BLaER1 (cell line): ENCODE results near the gene IRF4.

Source experiments
- H3K27ac ChIP-seq: shearing (Covaris generic); formaldehyde crosslinking; 2 replicates; pipeline ENCODE4 v1.8.1; 2022
- H3K27me3 ChIP-seq: shearing (Covaris generic); formaldehyde crosslinking; 2 replicates; pipeline ENCODE4 v1.8.1; 2022
- H3K36me3 ChIP-seq: shearing (Covaris generic); formaldehyde crosslinking; 2 replicates; pipeline ENCODE4 v1.8.1; 2022
- H3K4me1 ChIP-seq: shearing (Covaris generic); formaldehyde crosslinking; 2 replicates; pipeline ENCODE4 v1.8.1; 2022
- H3K4me2 ChIP-seq: shearing (Covaris generic); formaldehyde crosslinking; 2 replicates; pipeline ENCODE4 v1.8.1; 2022
- H3K4me3 ChIP-seq: shearing (Covaris generic); formaldehyde crosslinking; 2 replicates; pipeline ENCODE4 v1.8.1; 2022
- H3K9ac ChIP-seq: shearing (Covaris generic); formaldehyde crosslinking; 2 replicates; pipeline ENCODE4 v1.8.1; 2022
- H3K9me3 ChIP-seq: shearing (Covaris generic); formaldehyde crosslinking; 2 replicates; pipeline ENCODE4 v1.8.1; 2022
- H4K20me1 ChIP-seq: shearing (Covaris generic); formaldehyde crosslinking; 2 replicates; pipeline ENCODE4 v1.8.1; 2022
- Cebpa-rat ChIP-seq: shearing (Covaris generic); IDR thresholded peaks from 2 replicates; pipeline ENCODE4 v1.8.1; 2022

IRF4 gene

DNA sequence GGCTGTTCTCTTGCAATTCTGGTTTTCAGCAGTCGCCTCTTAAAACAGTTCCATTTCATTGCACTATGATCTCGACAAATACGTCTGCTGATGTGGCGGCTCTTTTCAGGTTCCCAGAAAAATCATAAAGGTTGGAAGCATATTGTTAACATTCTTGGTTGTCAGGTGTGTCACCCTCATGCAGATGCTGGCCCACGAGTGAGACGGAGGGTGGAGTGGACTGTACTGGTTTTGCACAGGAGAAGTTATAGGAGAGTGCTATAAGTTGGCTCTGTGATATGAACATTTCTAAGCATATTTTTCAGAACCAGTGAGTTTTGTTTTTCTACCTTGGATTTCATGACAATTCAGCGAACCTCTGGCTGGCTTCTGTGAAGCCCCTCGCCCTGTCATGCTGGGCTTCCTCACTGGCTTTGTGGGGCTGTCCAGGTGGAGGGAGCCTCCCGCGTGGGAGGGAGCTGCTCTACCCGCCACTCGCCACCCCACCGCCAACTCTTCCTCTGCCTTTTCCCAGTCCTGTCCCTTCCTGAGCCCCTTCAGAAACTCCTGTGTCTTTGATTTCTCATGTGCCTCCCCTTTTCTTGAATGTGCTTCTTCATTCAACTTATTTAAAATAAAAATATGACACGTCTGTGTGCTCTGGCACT, 10.6 kb downstream of the IRF4 start:
- Histone ChIP-seq H3K36me3 (peaks cover 97% of the 10 kb centered on the region), H3K4me1 (peaks cover 94% of the 10 kb centered on the region), H3K4me2 (peak overlapping the region; percentile 83), H3K9me3 (no peaks in the 10 kb centered on the region), H4K20me1 (peaks cover 100% of the 10 kb centered on the region), H3K4me3 (peak overlapping the region; percentile 5; the same call in 1 of the 2 replicates), H3K9ac (peak overlapping the region; percentile 57; the same call in 1 of the 2 replicates), H3K27me3 (no peaks in the 10 kb centered on the region), H3K27ac (peak overlapping the region; percentile 50)
- TF ChIP-seq Cebpa-rat = no peak

DNA sequence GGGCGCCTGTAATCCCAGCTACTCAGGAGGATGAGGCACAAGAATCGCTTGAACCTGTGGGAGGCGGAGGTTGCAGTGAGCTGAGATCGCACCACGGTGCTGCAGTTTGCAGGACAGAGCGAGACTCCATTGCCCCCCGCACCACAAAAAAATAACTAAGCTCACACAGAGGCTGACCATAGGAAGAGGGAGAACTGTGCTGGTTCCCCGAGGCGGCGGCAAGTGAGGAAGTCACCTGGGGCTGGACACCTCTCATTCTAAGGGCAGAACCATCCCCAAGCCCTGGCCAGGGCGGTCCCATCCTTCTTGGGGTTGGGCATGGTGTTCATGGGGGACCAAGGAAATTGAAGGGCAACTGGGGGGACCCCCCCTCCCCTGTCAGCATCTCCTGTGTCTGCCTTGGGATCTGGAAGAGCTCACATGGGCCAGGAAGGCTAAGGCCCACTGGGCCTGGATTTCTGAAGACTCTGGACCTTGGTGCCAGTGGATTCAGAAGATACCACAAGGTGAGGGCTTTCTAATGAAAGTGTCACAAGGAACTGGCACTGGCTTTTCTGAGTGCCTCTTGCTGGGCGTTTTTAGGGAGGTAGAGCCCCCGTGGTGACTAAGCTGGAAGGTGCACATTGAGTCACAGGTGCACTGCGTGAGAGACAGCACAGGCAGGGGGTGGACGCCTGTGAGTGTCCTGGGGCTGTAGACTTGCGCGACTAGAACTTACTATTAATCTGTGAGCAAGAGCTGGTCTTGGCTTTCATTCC, 11.5 kb downstream of the IRF4 start:
- peaks cover 100% of the 10 kb centered on the region for H4K20me1 ChIP-seq
- peak overlapping the region; percentile 47 for H3K4me3 ChIP-seq
- peak overlapping the region; percentile 60 for H3K27ac ChIP-seq
- no peak for TF ChIP-seq Cebpa-rat
- H3K4me1 ChIP-seq = peaks cover 94% of the 10 kb centered on the region
- no peaks in the 10 kb centered on the region for H3K27me3 ChIP-seq
- H3K36me3 ChIP-seq = peaks cover 97% of the 10 kb centered on the region
- H3K4me2 ChIP-seq = peak overlapping the region; percentile 83
- H3K9ac ChIP-seq = peak overlapping the region; percentile 57
- H3K9me3 ChIP-seq = no peaks in the 10 kb centered on the region

DNA sequence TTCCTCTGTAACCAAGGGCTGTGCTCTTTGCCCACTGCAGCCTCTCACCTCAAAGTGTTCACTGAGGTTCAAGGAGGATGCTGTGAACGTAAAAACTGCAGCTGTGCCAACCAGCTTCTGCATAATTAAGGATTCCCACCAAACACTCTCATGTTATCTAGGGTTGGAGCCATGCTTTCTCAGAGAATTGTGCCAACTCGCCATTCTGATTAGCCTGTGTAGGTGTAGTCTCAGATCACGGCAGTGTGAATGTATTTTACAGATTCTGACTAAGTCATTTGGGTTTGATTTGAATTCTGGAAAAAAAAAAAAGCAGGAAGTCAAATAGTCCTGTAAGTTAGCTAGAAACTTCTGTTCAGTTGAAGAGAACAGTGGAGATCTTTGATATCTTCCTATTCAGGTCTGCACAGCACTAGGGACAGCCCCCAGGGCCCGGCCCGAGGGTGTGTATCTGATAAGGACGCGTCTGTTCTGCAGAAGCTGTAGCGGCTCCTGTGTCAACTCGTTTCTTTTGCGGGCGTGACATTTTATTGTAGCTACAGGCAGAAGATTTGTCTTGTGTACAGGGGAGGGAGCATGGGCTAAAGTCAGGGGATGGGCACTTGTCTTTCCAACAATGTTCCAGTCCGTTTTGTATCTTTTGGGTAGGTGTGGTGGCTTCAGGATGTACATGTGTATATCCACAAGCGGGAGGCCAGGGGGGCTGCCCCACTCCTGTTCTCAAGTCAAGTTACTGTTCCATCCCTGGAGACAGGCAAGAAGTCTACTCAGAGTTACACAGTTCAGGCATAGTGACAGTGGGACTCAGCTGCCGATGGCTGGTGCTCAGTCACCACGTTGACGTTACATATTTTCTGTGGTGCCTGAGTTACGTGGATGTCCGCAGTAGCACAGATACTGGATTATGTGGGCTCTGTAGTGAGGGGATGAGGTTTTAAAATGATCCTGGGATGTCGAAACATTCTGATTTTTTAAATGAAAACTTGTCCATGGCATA, 12.4 kb downstream of the IRF4 start:
- no peak for TF ChIP-seq Cebpa-rat
- Histone ChIP-seq H3K9ac (peak overlapping the region; percentile 57), H3K4me2 (peak overlapping the region; percentile 83)

DNA sequence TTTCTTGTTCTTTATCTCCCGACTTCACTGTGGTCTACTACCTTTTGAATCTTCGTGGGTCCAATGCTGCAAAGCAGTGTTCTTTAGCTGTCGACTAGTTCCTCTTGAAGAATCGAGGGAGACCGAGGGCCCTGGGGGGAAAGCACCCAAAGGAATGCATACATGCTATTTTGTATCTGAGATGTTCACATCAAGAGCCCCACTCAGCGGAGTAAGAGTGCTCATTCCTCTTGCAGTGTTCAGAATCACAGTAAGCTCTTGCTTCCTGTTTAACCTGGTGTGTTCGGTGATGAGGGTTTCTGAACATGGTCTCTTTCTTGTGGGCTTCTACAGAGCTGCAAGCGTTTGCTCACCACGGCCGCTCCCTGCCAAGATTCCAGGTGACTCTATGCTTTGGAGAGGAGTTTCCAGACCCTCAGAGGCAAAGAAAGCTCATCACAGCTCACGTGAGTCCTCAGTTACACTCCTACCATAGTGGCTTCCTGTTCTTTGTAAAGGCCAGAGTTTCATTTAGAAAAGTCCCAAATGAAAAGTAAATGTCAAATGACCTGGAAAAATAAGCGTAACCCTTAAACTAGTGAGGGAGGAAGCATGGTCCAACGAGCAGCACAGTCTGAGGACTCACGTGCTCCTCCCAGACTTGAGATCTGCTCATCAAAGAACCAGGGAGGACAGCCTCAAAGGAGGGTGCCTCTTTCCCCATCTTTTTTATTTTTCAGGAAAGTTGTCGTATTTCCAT, 13.3 kb downstream of the IRF4 start:
- H3K9me3 ChIP-seq = no peaks in the 10 kb centered on the region
- H3K4me2 ChIP-seq = peak overlapping the region; percentile 83
- no peaks in the 10 kb centered on the region for H3K27me3 ChIP-seq
- no peak for TF ChIP-seq Cebpa-rat
- peak overlapping the region; percentile 57 for H3K9ac ChIP-seq
- H4K20me1 ChIP-seq = peaks cover 99% of the 10 kb centered on the region
- peak overlapping the region; percentile 47 for H3K4me3 ChIP-seq
- peaks cover 87% of the 10 kb centered on the region for H3K4me1 ChIP-seq
- H3K27ac ChIP-seq = peak overlapping the region; percentile 57
- H3K36me3 ChIP-seq = peaks cover 97% of the 10 kb centered on the region

More for the DNA sequence above, 12.4 kb downstream of the IRF4 start:
- peak overlapping the region; percentile 47 for H3K4me3 ChIP-seq
- H3K4me1 ChIP-seq = peaks cover 94% of the 10 kb centered on the region
- no peaks in the 10 kb centered on the region for H3K27me3 ChIP-seq
- peaks cover 97% of the 10 kb centered on the region for H3K36me3 ChIP-seq
- H3K9me3 ChIP-seq = no peaks in the 10 kb centered on the region
- H3K27ac ChIP-seq = peak overlapping the region; percentile 60
- peaks cover 100% of the 10 kb centered on the region for H4K20me1 ChIP-seq

DNA sequence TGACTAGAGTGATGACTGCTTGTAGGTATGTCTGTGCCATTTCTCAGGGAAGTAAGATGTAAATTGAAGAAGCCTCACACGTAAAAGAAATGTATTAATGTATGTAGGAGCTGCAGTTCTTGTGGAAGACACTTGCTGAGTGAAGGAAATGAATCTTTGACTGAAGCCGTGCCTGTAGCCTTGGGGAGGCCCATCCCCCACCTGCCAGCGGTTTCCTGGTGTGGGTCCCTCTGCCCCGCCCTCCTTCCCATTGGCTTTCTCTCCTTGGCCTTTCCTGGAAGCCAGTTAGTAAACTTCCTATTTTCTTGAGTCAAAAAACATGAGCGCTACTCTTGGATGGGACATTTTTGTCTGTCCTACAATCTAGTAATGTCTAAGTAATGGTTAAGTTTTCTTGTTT, 16.6 kb downstream of the IRF4 start:
- Histone ChIP-seq H3K4me2 (peak overlapping the region; percentile 27), H3K9ac (no peak overlapping the region), H3K4me1 (peaks cover 73% of the 10 kb centered on the region), H3K27ac (no peak overlapping the region), H3K27me3 (no peaks in the 10 kb centered on the region), H3K4me3 (no peak overlapping the region), H4K20me1 (peaks cover 84% of the 10 kb centered on the region), H3K36me3 (peaks cover 91% of the 10 kb centered on the region), H3K9me3 (0 out of 2 replicates have a peak, but pooled peaks cover 4% of the 10 kb centered on the region)
- TF ChIP-seq Cebpa-rat = no peak

DNA sequence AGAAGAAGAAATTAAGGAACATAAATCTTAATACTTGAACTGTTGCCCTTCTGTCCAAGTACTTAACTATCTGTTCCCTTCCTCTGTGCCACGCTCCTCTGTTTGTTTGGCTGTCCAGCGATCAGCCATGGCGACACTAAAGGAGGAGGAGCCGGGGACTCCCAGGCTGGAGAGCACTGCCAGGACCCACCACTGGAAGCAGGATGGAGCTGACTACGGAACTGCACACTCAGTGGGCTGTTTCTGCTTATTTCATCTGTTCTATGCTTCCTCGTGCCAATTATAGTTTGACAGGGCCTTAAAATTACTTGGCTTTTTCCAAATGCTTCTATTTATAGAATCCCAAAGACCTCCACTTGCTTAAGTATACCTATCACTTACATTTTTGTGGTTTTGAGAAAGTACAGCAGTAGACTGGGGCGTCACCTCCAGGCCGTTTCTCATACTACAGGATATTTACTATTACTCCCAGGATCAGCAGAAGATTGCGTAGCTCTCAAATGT, 17.1 kb downstream of the IRF4 start:
- no peak for TF ChIP-seq Cebpa-rat
- Histone ChIP-seq H3K27me3 (no peaks in the 10 kb centered on the region), H3K4me1 (peaks cover 68% of the 10 kb centered on the region), H3K27ac (no peak overlapping the region), H3K4me2 (peak overlapping the region; percentile 27), H3K4me3 (no peak overlapping the region), H3K9ac (no peak overlapping the region), H3K36me3 (peaks cover 91% of the 10 kb centered on the region), H3K9me3 (0 out of 2 replicates have a peak, but pooled peaks cover 9% of the 10 kb centered on the region), H4K20me1 (peaks cover 79% of the 10 kb centered on the region)

DNA sequence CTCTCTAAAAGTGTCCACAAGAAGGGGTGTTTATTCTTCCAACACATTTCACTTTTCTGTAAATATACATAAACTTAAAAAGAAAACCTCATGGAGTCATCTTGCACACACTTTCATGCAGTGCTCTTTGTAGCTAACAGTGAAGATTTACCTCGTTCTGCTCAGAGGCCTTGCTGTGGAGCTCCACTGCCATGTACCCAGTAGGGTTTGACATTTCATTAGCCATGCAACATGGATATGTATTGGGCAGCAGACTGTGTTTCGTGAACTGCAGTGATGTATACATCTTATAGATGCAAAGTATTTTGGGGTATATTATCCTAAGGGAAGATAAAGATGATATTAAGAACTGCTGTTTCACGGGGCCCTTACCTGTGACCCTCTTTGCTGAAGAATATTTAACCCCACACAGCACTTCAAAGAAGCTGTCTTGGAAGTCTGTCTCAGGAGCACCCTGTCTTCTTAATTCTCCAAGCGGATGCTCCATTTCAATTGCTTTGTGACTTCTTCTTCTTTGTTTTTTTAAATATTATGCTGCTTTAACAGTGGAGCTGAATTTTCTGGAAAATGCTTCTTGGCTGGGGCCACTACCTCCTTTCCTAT, 17.9 kb downstream of the IRF4 start:
- H3K4me2 ChIP-seq = no peak overlapping the region
- no peak overlapping the region for H3K4me3 ChIP-seq
- H3K27ac ChIP-seq = no peak overlapping the region
- H3K9me3 ChIP-seq = peaks cover 16% of the 10 kb centered on the region
- no peak overlapping the region for H3K9ac ChIP-seq
- TF ChIP-seq Cebpa-rat = no peak
- H3K4me1 ChIP-seq = peaks cover 65% of the 10 kb centered on the region
- peaks cover 70% of the 10 kb centered on the region for H4K20me1 ChIP-seq
- H3K27me3 ChIP-seq = no peaks in the 10 kb centered on the region
- H3K36me3 ChIP-seq = peaks cover 86% of the 10 kb centered on the region

DNA sequence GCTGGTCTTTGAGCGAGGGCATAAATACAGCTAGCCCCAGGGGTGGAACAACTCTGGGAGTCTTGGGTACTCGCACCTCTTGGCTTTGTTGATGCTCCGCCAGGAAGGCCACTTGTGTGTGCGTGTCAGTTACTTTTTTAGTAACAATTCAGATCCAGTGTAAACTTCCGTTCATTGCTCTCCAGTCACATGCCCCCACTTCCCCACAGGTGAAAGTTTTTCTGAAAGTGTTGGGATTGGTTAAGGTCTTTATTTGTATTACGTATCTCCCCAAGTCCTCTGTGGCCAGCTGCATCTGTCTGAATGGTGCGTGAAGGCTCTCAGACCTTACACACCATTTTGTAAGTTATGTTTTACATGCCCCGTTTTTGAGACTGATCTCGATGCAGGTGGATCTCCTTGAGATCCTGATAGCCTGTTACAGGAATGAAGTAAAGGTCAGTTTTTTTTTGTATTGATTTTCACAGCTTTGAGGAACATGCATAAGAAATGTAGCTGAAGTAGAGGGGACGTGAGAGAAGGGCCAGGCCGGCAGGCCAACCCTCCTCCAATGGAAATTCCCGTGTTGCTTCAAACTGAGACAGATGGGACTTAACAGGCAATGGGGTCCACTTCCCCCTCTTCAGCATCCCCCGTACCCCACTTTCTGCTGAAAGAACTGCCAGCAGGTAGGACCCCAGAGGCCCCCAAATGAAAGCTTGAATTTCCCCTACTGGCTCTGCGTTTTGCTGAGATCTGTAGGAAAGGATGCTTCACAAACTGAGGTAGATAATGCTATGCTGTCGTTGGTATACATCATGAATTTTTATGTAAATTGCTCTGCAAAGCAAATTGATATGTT, 19.2 kb downstream of the IRF4 start:
- Histone ChIP-seq H3K4me3 (no peak overlapping the region), H3K9me3 (peaks cover 29% of the 10 kb centered on the region), H3K9ac (no peak overlapping the region), H3K4me1 (peaks cover 55% of the 10 kb centered on the region), H3K27me3 (no peaks in the 10 kb centered on the region), H3K36me3 (peaks cover 86% of the 10 kb centered on the region), H3K27ac (no peak overlapping the region), H3K4me2 (no peak overlapping the region), H4K20me1 (peaks cover 57% of the 10 kb centered on the region)
- no peak for TF ChIP-seq Cebpa-rat
